GM18526 (cell line): ENCODE results near the gene FCRL3.

ENCODE experiments used
- POLR2A ChIP-seq: IDR thresholded peaks from 3 replicates; pipeline ENCODE4 v1.6.1; 2011; ENCODE audit not compliant: insufficient read length; ENCODE audit errors: extremely low read depth

FCRL3 gene

DNA sequence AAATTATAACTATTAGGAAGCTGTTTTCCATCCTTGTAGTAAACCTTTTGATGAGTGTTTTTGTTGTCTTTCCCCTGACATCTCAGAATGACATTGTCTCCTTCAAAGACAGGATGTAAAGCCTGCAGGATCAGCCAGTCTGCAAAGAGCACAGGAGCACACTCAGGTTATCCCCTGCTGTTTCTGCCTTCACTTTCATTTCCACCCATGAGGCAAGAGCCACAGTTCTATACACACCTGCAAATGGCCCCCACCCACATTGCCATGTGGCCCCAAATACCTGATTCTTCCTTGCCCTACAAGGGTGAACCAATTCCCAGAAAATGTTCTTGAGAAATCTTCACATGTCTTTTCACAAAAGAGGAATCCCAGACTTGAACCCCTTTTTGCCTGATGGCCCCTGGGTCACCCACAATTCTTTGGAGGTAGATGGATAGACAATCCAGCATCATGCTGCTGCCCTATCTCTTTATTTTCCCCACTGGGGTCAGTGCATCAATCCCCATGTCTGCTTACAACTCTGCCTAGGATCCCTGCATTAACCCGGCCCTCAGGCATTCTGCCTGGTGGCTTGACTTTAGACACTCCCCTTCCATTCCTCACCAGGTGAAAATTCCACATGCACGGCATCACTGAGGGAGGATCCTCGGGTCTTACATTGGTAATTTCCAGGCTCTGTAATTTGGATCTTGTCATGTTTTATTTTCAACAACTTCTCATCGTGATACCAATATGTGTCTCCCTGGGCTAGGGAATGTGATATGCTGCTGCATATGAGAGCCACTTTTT, 2.6 kb downstream of the FCRL3 start:
- no peak for TF ChIP-seq POLR2A

DNA sequence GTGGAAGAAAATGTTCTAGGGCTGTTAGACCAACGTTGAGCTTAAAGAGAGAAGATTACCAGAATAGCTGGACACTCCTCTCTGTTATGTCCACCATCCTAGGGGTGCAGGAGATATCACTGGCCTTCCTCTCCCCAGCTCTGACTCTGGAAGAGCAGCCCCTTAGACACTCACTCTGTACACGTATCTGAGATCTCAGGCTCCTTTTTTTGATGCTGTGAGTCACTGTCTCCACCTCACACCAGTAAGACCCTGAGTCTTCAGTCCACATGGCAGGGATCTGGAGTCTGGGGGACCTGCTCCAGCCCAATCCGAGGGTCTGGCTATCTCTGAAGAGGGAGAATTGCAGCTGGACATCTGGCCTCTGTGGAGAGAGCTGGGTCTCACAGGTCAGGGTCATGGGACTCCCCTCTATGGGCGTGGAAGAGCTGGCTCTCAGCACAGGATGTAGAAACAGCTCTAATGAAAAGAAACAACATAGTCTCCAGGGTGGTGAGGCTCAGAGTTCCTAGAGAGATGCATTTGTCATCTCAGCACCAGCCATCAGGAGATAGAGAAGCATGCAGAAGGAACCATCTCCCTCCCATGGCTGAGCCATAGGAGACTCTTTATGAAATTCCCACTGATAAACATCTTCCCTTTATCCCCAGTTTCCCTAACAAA, 3.5 kb downstream of the FCRL3 start:
- TF ChIP-seq POLR2A = no peak

DNA sequence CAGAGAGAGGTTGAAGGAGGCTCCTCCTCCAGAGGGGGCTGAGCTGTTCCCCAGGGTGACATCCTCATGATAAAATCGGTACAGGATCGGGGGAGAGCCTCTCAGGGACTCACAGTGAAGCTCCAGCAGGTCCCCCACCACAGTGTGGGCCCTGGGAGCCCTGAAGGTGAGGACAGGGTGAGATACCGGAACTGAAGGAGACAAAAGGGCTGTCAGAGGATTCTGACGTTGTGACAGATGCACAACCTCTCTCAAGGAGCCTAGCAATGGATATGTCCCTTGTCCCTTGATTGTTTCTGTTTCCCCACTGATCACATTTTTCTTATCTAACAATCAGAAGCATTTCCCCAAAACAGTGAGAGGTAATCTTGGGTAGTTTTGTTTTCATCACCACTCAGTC, 5.2 kb downstream of the FCRL3 start:
- no peak for TF ChIP-seq POLR2A

DNA sequence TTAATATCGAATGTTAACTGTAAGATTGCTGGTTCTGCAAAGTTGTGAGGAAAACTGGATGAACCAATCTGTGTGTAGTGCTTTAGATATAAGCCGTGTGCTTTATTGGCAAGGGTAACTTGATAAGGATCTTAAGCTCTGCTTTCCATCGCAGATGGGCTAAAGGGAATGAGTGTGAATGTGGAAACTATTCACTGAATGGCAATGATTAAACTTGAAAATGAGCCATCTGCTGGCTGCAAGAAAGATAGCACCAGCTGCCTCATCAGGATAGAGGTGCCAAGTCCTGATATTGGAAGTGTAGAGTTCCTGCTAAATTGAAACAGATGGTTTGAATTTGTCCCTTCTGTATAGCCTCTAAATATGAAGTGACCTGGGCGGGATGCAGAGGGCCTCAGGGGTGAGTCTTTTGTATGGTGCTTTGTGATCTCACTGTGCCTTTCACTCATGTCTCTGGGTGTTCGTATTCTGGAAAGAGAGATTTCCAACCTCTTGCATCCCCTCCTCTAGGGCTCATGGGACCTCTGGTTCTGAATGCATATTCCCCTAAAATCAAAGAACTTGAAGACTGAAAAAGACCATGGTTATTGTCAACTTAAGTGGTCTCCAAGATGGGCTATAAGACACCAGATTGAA, 9.2 kb downstream of the FCRL3 start:
- no peak for TF ChIP-seq POLR2A

DNA sequence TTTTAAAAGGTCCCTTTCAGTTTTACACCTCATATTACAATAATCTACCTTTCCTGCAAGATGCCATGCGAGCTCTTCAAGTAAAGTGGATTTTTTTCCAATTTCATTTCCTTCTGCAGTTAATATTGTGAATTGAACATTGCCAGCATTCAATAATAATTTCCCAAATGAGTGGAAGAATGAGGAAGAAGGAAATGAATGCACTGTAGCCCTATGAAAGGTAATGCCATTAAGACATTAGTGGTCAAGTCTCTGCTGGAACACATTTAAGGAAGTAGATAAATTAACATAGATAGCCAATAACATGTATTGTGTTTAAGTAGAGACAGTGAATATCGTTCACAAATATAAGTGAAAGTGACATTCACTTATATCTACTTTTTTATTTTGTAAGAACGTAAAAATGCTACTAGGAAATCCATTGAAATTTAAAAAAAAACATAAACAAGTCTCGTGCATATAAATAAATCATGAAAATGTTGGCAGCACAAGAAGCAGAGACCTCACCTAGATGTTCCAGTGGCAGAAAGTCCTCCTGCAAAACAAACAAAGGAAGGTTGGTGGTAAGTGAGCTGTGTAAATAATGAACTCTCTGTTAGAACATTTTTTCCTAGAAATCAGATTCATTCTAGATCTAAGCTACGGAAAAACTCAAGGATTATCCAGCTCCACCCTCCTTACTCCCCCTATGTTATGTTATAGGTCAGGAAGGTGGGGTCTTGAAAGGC, 17.7 kb downstream of the FCRL3 start:
- TF ChIP-seq POLR2A = no peak

DNA sequence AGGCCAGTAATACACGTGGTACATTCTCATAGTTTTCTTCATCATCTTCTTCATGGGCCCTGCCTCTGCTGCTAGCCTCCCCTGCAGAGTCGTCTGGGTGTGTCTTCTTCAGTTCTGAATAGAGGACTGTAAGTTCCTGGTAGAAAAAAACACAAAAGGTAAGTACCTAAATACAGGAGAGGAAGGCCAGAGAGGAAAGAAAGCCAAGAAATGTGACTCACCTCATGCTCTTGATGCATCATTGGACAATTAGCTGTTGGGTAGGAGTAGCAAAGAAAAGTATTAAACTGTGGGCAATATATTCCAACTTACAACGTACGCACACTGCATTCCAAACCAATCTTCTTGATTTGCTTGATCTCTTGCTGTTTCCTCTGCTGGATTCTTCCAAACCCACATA, 21.8 kb downstream of the FCRL3 start:
- no peak for TF ChIP-seq POLR2A

DNA sequence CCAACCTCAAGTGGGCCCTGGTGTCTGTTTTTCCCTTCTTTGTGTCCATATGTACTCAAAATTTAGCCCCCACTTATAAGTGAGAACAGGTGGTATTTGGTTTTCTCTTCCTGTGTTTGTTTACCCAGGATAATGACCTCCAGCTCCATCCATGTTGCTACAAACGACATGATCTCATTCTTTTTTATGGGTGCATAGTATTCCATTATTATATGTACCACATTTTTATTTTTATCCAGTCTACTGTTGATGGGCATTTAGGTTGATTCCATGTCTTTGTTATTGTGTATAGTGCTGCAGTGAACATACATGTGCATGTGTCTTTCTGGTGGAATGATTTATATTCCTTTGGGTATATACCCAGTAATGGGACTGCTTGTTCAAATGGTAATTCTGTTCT, 27.6 kb downstream of the FCRL3 start:
- TF ChIP-seq POLR2A = no peak

DNA sequence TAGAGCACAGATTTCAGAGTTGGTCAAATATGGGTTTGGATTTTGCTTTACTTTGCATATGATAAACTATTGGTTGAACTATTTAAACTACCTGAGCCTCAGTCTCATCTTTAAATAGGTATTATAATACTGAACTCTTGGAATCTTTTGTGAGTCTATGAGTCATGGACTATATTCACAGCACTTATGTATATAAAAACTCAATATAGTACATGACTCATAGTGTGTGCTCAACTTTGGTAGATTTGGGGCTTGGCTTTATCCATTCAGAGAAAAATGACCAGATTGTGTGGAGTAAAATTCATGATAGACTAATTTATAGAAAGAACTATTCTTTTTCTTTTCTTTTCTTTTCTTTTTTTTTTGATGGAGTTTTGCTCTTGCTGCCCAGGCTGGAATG, 28.7 kb downstream of the FCRL3 start:
- TF ChIP-seq POLR2A = no peak

DNA sequence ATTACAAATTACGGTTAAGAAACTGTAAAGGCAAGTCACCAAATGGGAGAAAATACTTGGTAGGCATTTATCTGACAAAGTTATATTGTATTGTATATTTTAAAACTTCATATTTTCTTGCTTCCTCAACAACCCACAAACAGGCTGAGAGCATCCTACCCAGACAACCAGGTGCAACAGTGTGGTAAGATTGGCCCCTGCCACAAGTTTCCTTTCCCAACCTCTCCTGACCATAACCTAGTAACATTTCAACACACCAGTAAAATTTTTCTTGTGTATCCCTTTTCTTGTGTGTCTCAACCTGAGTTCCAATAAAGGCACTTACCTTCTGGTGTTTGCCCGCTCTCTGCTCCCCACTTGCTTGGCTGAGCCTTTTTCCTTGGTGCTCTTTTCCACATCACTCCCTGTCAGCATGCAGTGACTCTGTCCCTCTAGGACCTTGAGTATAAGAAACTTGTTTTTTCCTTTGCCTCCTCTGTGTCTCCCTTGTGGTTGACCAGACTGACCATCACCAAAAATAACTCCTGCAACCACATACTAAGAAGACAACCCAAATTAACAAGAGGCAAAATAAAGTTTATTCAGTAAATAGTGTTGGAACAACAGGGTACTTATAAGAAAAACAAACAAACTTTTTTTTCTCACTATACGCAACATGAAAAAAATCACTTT, 40.9 kb downstream of the FCRL3 start:
- TF ChIP-seq POLR2A = no peak

DNA sequence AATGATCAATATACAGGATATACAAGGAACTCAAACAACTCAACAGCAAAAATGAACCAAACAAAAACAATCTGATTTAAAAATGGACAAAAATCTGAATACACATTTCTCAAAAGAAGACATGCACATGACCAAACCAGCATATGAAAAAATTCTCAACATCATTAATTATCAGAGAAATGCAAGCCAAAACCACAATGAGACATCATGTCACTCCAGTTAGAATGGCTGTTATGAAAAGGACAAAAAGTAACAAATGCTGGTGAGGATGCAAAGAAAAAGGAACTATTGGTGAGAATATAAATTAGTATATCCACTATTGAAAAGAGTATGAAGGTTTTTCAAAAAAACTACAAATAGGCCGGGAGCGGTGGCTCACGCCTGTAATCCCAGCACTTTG, 42.0 kb downstream of the FCRL3 start:
- no peak for TF ChIP-seq POLR2A

DNA sequence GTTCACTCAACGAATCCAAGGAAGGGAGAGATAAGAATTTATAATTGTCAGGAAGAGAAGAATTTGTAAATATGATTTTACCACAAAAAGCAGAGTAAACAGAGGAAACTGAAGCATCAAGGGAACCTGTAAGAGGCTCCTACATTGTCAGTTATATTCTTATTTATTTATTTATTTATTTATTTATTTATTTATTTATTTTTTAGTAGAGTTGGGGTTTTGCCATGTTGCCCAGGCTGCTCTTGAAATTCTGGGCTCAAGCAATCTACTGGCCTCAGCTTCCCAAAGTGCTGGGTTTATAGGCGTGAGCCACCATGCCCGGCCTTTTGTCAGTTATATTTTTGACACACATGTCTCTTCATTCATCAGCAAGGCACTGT, 47.1 kb downstream of the FCRL3 start:
- TF ChIP-seq POLR2A = no peak

DNA sequence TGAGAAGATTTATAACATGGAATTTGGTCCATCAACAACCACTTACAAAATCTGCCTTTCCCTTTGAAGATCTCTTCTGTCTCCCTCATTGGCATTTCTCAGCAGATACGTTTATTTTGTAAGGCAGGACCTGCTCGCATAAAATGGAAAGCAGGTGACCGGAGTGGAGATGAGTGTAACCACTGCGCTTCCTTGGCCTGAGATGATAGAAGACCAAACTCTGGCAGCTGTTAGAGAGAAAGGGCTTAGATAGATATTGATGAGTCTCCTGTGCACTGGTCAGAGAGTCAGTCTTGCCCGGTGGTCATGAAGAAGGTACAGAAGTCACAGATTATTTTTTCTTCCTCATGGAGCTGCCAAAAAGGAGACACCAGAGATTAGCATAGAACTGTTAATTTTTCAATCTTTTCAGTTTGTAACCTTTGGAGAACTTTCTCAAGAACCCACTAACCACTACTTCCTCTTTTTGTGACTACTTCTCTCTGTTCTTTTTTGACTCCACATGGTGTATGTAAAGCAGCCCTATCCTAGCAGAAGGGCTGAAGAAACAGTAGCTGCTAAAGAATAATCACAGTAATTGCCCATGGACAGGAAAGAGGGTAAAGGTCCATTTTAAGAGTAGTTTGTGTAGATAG, 47.6 kb downstream of the FCRL3 start:
- no peak for TF ChIP-seq POLR2A

DNA sequence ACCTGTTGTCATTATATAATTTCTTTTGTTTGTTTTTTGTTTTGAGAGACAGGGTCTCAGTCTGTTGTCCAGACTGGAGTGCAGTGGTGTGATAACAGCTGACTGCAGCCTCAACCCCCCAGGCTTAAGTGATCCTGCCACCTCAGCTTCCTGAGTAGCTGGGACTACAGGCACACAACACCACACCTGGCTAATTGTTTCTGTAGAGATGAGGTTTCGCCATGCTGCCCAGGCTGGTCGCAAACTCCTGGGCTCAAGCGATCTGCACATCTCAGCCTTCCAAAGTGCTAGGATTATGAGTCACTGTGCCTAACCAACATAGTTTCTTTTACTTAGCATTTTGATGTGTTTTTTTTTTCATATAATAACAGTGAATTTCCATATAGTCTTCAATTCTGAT, 52.3 kb downstream of the FCRL3 start:
- no peak for TF ChIP-seq POLR2A

DNA sequence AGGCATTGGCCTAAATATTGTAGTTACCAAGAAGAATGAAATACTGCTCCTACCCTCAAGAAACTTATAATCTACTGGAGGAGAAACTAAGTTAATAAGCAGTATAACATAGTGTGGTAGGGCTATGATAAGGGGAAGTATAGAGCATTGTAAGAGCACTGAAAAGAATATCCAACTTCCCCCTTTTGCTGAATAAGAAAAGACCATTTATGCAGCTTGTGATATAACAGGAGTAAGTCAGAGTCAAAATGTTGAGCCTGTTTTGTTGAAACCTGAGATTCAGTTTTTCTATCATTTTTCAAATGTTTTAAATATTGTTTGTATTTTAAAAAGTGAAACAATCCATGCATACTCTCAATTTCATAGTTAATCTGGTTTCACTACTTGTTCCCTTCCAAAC, 54.4 kb downstream of the FCRL3 start:
- TF ChIP-seq POLR2A = no peak

DNA sequence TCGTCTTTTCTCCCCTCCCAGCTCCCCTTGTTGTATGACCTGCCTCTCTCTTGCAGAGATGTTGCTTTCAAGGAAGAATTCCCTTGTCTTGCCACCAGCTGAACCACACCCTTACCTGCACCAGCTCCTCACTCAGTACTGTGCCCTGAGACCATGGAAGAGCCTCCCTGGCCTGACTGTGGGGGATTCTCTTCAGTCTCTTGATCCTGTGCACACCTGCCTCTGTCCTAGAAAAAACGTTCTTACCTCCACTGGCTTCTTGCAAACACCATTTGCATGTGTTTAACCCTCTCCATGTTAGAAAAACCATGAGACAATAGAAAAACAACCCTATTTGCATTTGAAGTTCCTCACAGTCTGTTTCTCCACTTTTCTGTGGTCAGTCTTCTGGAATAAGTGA, 59.4 kb downstream of the FCRL3 start:
- TF ChIP-seq POLR2A = no peak
